Measurements from ENCODE around the gene RELN.

RELN gene

DNA sequence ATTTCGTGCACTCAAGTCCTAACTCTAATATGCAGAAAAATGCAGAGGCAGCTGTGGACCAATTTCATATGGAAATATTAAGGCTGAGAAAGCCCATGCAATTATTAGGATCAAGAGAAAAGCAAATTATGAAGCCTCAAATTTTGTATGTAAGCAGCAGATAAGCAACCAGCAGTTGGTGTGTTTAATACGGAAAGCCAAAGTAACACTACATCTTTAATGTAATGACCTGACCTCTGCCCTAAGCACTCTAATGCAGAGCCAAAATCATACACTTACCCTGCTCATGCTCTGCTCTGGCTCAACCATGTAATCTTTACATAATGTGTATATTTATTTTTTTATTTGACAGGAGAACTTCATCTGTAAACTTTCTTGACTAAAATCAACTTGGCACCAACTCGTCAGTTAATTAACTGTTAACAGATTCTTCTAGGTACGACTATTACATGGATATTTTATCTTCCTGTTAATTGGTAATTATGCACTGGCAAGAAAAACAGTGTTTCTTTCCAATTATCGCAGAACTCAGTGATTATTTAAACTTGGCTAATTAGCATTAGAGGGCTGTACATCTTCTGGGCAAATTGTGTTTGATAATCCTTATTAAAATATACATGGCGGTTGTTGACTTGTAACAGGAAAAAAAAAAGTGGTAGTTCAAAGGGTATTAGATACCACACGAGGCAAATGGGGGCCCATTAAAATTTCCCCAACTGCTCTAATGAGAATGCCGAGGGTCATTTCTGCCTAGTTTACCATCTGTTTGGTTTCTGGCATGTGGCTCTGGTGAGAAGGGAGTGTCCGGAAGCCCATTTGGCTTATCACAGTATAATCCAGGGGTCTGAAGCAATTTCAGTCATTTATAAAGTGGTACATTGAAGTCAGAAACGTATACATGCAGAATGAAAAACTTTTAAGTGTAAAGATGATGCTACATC, 94.5 kb downstream of the RELN start:
- DNase-seq (ENCODE audit: low read depth), result no peak

DNA sequence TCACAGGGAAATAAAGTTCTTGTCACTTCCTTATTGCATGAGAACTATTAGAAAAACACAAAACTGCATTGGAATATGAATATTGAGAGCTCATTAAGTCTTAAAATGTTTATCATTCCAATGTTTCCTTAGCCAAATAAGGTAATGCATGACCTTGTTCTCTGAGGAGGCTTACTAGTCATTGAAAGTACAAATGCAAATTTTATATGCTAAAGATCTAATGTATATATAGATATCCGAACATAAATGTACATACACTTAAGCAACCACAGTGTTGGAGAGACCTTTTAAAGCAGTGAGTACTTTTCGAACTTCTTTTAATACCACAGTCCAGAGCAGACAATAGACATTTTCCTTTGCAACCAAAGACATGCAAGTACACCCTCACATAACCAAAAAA, 96.1 kb downstream of the RELN start:
- no peak for DNase-seq (ENCODE audit: low read depth)

DNA sequence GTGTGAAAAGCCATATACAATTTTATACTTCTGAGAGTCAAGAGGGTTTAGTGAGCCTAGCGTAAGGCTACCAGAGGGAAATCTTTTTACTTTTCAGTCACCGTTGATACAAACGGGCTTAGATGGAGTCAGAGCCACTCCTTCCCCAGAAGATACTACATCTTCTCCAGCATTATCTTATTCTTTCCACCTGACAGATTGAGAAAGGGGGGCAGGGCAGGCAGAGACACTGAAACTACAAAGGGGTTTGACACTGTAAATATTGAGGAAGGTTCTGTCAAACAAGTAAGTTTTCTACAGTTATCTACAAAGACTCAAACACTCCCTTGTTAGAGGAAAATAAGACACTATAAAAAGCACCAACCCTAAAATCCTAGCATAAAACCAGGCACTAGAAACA, 100.0 kb downstream of the RELN start:
- DNase-seq (ENCODE audit: low read depth), result no peak

DNA sequence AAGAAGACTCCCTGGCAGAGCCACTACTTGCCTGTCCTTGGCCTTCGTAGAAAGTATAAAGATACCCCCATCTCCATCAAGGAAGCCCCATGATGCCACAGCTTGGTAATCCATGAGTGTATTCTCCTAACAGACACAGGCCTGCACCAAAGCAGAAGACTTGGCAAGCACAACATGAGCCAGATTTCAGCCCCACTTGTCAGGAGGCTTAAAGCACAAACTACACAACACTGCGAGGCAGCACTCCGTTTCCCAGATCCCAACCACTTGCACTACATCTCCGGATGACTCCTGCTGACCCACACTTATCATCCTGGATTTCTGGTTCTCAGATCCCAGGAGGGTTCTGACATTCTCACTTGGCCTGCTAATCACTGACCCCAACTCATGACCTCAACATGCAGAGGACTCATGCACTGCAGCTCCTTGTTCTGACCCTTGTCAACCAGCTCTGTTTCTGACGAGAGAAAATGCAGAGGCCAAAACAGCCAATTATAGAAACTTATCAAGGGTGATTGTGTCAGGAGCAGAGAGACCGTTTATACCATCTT, 100.8 kb downstream of the RELN start:
- no peak for DNase-seq (ENCODE audit: low read depth)

DNA sequence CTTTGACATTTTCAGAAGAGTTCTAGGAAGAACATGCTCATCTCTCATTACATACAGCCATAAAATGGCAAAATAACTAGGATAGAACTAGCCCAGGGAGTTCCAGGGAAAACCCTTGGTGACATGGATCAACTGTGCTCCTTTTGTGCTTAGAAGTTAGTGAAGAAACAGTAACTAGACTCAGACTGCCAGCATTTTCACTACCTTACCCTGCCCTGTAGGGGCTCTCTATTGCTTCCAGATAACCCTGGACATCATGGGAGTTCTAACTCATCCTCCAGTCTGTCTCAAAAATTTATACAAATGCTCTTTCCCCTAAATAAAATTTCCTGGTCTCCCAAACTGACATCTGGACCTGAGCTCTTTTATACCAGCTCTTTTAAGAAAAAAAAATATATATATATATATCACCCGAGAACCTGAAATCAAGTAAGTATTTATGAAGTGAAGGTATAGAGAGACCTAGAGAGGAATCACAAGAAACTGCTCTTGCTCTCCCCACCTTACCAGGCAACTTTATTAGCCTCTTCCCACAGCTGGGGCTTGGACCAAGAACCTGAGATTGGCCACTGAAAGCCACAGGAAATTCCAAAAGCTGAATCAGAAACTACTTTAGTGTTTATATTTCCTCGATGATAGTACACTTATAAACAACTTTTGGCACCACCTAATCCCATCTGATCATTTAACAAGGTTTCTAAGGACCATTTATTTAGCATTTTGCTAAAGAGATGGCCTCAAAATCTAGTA, 101.4 kb downstream of the RELN start:
- DNase-seq (ENCODE audit: low read depth), result peak; percentile 49

DNA sequence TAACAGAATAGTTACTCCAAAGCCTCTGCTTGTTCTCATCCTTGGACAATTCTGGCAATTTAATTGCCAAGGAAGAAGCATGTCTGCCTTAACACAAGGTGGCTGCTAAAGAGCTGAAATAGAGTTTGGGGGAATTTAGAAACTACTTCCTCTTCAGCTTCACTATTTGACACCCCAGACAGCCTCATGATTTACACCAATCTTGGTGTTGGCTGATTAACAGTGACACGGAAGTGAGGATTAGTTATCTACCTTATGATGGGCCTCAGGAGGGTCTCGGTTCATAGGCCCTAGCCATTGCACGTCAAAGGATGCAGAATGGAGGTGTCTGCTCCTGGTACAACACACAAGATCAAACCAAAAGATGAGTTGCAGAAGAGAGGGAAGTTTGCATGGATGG, 102.4 kb downstream of the RELN start:
- no peak for DNase-seq (ENCODE audit: low read depth)

DNA sequence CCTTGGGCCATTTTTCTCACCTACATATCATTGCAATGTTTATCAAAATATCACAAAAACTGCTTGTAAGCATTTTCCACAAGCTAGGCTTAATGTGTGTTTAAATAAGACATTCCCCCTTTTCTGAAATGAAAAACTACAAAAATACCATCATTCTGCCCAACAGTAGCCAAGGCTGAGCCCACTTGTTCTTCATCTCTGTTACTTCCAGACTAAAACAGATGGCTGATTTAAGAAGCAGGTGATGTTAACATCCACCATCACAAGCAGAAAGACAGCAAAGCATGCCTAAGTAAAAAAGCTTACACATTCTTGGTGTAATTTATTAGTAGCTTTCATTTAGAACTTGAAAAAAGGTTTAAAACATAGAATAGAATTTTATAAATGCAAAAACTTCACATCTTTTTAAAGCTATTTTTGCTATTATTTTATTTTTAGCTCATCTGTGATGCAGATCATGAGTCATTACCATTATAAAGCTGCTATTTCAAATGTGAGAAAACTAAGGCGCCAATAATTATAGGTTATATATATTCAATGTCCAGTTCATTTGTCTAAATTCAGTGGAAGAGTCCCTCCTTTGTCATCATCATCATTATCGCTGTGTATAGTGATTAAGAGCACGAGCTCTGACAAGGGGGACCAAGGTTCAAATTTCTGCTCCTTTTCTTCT, 109.4 kb downstream of the RELN start:
- DNase-seq (ENCODE audit: low read depth), result no peak

DNA sequence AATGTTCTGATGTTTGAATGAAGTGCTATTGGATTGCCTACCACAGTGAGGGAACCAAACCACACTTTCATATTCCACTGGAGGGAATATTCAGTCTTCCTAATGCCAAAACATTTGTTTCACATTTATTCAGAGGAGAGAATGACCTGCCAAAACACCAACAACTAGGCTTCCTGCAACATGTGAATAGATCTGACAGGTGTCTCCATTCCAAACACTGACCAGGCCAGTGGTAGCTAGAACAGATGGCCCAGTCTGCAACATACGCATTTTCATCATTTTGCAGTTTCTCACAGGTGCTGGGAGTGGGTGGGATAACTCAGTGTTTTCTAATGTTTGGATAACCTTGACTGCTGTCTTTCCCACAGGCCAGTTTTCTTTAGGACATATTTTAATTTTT, 110.0 kb downstream of the RELN start:
- DNase-seq (ENCODE audit: low read depth), result no peak

DNA sequence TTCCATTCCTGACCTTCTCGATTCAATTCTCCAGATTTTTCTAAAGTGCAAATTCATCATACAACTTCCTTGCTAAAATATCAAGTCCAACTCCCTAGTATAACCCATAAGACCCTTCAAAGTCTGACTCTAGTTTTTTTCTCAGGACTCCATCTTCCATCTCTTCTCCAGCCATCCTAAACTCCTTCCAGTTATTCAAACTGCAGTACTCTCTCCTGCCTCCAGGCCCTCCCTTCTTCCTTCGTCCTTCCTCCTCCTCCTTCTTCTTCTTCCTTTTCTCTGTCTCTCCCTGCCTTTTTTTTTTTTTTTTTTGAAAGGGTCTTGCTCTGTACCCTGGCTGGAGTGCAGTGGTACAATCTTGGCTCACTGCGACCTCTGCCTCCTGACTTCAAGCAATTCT, 111.9 kb downstream of the RELN start:
- no peak for DNase-seq (ENCODE audit: low read depth)

DNA sequence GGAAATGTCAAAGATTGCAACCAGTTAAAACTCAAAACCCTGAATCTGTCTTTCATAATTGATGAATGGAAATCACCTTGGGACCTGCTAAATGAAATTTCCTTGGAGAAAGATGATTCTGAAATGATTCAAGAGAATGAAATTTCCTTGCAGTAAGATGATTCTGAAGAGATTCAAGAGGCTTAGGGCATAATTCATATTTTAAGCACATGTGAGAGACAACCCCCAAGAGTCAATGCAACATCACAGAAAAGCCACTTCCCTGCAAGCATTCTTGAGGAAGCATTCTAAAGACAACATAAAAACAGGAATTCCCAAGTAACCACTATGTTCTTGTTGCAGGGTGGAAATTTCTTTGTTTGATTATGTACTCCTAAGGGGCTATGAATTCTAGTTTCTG, 113.7 kb downstream of the RELN start:
- DNase-seq (ENCODE audit: low read depth), result peak; percentile 16

DNA sequence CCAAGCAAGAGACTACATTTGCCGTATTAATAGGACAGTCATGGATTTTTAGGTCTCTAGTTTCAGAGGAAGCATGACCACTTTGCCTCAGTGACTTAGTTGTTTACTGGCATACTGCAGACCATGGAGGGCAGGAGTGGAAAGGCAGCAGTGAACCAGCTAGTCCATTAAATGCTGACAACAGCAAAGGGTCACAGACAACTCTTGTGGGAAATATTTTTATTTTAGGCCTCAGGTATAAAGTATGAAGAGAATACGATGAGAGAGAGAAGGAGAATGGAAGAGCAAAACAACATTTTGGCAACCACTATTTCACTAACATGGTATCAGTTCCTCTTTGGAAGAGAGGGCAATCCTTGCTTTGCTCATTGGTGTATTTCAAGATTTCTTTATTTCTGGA, 118.0 kb downstream of the RELN start:
- DNase-seq (ENCODE audit: low read depth), result no peak

DNA sequence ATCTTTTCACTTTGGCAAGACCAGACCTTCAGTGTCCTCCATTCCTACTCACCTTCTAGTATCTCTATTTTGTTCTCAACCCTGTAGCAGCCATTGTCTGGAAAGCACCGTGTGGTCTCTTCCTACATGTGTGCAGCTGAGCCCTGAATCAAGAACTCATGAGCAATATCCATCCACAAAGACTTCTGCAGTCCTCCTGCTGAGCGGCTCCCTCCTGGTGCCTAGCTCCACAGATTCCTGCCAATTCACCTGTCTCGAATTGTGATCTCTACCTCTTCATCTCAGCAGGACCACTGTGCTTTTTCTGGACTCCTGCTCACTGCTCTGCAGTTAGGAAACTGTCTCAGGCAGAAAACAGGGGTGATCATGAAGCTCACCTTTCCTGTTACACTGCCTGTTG, 118.8 kb downstream of the RELN start:
- DNase-seq (ENCODE audit: low read depth), result no peak

DNA sequence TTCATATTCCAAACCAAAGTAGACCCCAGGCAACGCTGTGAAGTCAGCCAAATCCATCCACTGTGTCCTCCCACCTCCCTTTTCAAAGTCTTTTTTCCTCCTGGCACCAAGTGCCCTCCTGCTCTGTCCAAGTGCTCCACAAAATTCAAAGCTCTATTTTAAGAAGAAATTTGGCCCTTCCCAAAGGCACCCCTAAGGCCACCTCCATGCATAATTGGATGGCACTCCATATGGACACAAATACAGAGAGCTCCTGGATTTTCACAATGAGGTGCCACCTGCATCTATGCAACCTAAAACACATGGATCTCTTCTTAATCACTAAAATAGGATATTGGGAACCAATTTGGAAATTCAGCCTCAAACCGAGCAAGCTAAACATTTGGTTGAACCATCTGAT, 121.6 kb downstream of the RELN start:
- DNase-seq (ENCODE audit: low read depth), result no peak

DNA sequence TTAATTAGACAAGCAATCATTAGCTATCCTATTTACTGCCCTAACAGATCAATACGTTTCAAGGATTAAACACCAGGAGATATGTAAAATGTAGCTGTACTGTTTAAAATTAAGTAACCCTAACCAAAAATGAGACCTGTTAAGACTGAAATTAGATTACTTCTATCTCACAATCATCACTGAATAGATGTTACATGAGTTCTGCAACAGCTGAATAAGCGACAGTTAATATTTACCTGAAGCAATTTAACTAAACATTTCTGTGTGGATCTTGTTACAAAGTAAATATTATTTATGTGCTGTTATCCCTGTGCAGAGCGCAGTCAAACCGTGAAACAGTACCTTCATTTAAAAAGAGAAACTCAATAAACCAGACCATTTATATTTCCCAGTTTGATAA, 122.5 kb downstream of the RELN start:
- no peak for DNase-seq (ENCODE audit: low read depth)

DNA sequence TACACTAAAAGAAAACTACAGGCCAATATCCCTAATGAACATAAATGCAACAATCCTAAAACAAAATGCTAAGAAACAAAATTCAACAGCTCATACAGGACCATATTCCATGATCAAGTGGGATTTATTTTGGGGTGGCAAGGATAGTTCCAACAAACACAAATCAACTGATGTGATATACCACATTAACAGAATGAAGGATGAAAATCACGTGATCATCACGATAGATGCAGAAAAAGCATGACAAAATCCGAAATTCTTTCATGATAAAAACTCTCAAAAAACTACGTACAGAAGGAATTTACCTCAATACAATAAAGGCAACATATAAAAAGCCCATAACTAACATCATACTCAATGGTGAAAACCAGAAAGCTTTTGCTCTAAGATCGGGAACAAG, 124.0 kb downstream of the RELN start:
- no peak for DNase-seq (ENCODE audit: low read depth)

DNA sequence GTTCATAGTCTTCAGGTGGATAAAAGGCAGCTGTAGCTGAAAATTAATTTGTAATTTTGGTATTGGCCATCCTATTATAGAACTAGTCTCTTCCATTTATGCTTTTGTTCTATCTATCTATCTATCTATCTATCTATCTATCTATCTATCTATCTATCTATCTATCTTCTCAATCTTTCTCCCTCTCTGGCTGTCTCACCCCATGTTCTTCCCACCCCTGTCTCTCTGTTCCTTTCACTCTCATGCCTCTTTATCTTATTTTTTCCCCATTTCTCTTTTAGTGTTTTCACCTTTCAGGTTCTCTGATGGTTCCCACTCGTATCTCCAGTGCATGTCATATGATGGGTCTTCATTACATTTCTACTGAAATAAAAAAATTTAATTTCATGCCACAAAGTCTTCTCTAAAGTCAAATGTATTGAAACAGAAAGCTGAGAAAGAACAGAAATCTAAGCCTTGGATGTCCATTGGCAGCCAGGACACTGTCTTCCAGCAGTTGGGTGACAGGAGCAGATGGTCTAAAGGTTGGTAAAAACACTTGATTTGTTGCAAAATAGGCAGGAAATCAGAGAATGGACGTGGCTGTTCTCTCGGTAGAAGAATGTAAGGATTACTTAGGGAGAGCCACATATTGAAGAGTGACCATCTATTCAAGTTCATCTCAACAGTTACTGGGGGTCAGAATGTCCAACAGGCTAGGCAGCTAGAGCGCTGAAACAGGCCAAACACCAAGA, 127.0 kb downstream of the RELN start:
- no peak for DNase-seq (ENCODE audit: low read depth)

DNA sequence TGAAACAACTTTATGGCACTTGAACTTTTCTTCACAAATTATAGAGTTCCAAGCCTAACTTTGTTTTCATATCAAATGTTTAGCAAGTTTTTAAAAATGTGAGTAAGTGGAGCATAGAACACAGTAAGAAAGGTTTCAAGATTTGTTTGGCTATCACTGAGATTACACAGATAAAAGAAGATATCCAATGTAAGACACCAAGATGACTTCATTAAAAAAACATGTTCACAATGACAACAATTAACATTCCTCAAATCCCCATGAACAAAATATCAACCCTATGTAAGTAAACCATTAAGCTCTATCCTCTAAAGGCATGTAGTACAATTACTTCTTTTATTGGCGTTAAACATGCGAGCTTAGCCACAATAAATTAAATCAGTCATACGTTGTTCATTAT, 129.7 kb downstream of the RELN start:
- DNase-seq (ENCODE audit: low read depth), result peak; percentile 67

DNA sequence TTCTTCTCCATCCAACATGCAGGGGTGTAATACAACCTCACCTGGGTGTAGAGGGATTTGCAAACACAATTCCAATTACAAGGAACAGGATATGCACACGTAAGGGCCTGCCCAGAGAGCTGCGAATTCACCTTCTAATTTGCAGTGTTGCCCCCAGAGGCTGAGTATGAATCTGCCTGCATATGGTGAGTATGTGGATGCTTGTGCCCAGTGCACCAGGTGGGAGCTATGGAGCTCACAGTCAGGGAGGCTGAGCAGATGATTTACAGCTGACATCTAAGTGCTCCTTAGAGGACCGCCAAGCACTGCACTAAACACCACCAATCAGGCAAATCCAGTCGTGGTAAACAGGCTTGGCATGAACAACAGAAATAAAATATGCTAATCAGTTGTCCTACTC, 132.0 kb downstream of the RELN start:
- DNase-seq (ENCODE audit: low read depth), result no peak

DNA sequence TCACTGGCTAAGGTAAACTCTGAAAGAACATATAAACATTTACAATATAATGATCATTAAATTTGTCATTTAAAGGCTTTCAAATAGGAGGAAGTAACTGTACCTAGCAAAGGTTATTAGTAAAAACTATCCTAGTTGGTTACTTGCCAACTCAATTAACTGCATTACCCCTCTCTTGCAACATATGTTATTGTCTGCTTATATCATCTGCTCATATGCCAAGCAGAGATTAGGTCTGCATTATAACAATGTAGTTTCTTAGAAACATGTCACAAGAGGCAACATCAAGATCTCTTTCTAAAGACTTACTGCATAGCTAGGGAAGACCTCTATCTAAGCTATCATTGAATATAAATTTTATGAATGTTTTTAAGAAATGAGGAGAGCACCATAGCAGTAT, 132.5 kb downstream of the RELN start:
- no peak for DNase-seq (ENCODE audit: low read depth)

DNA sequence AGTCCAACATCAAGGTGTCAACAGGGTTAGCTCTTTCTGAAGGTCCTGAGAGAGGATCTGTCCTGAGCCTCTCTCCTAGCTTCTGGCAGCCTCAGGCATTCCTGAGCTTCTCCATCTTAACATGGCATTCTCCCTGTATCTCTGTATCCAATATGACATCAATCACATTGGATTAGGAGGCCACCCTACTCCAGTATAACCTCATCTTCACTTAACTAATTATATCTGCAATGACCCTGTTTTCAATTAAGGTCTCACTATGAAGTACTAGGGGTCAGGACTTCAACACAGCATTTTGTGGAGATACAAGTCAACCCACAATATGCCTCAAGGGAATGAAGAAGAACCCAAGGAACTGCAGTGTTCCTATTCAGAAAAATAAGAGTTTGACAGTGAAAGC, 133.8 kb downstream of the RELN start:
- DNase-seq (ENCODE audit: low read depth), result no peak

DNA sequence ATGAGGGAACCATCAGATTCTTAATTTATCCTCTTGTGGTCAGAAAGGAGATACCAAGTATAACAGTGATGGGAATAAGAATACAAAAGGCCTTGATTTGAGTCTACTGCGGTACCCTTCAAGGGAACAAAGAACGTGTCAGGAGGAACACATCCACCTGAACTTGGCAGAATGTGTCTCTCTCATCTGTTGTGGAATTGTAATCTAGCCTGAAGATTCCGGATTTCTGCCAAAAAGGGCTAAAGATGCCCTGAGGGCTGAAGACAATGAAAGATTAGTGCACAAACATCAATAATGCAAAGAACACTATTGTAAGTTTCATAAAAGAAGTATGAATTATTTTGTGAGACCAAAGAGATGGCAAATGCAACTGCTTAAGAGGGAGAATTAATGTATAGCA, 134.8 kb downstream of the RELN start:
- no peak for DNase-seq (ENCODE audit: low read depth)

DNA sequence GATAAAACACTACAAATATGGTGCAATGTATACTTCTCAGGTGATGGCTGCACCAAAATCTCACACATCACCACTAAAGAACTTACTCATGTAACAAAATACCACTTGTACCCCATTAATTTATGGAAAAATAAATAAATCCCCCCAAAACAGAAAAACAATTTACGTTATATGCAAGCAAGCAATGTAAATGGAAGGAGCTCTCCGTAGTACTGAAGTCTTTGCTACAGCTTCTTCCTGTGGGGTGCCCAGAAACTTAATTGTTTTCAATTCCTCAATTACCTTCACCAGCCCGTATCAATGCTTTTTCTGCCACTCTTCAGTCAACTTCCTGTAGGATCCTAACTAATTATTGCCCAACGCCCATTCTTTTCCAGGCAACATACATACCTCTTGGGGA, 138.1 kb downstream of the RELN start:
- DNase-seq (ENCODE audit: low read depth), result peak; percentile 34

Data from EH (cell line).